ENCODE data around the gene DDC. TPM values are rescaled to one million over a fixed set of nuclear protein-coding genes. Genes with fewer than 3 reads are reported as not detected.

DDC gene
- total and polyA plus RNA-seq, 4 donors, result 27.2 to 74.9 (median 58.6) TPM

DNA sequence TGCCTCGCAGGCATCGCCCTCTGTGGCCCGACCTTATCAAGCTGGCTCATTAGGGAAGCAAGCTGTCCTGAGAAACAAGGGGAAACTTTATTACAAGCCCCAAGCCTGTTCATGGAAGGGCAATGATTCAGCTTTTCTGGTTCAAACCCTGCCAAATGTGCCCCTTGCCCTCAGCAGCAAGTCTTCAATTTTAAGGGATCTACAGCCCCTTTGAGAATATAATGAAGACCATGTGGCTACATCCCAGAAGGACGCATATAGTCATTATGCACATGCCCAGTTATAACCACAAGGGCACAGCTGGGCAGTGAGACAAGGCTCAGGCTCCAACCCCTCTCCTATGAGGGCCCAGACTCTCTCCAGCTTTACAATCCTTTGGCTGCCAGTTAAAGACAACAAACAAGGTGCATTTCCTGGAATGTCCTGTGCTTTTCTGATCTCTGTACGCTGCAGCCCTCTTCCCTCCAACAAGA is 56.7 kb downstream of the DDC start:
- WGBS, result 88% methylated on average over 5 of the region's 5 CpGs
- Histone ChIP-seq H3K36me3 (ENCODE audit: control insufficient read depth in 4 of 4, insufficient read depth in 3 of 4, low read depth in 1 of 4, low read length in 3 of 4) (no peaks in the 10 kb centered on the region), H3K27me3 (ENCODE audit: control insufficient read depth in 4 of 4, insufficient read depth in 4 of 4, low read length in 3 of 4) (no peaks in the 10 kb centered on the region)

DNA sequence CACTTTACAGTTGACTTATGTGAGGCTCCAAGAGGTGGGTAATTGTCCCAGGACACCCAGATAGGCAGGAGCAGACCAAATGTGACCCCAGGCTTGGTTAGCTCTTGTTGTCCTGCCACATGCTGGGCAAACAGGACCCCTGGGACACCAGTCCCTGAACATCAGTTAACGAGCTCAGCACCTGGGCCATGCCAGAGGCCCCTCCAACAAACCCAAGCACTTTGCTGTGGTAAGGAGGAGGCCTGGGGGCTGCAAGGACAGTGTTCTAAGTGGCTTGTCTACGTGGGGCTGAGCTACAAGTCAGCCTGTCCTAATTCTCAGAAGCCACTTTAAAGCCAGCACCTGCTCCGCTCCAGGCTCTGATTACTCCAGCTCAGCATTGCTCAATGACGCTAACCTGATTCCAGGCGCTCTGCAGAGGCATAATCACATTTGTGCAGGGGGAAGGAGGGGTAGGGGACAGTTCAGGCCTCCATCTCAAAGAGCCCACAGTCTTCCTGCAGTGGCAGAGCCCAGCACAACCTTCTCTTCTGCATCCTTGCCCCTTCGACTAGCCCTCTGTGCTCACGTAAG is 57.2 kb downstream of the DDC start:
- Histone ChIP-seq H3K4me3 (ENCODE audit: low read depth in 1 of 3, low read length in 3 of 3) (no peak overlapping the region), H3K36me3 (ENCODE audit: control insufficient read depth in 4 of 4, insufficient read depth in 3 of 4, low read depth in 1 of 4, low read length in 3 of 4) (no peaks in the 10 kb centered on the region), H3K4me1 (ENCODE audit: control insufficient read depth in 4 of 4, insufficient read depth in 4 of 4, low read length in 3 of 4) (no peaks in the 10 kb centered on the region), H3K27me3 (ENCODE audit: control insufficient read depth in 4 of 4, insufficient read depth in 4 of 4, low read length in 3 of 4) (no peaks in the 10 kb centered on the region), H3K9me3 (ENCODE audit: control insufficient read depth in 4 of 4, low read length in 3 of 4) (no peaks in the 10 kb centered on the region), H3K9ac (ENCODE audit: low read depth in 1 of 2, low read length in 2 of 2) (no peak overlapping the region), H3K27ac (ENCODE audit: low read depth in 1 of 2, low read length in 2 of 2) (no peak overlapping the region)
- WGBS, result 94% methylated on average over 7 of the region's 7 CpGs
- TF ChIP-seq NR2F2 (IDR thresholded peaks at IDR 0.05), result no peak
- no peak for TF ChIP-seq SP1 (IDR thresholded peaks at IDR 0.05)
- TF ChIP-seq, protein P1, sequence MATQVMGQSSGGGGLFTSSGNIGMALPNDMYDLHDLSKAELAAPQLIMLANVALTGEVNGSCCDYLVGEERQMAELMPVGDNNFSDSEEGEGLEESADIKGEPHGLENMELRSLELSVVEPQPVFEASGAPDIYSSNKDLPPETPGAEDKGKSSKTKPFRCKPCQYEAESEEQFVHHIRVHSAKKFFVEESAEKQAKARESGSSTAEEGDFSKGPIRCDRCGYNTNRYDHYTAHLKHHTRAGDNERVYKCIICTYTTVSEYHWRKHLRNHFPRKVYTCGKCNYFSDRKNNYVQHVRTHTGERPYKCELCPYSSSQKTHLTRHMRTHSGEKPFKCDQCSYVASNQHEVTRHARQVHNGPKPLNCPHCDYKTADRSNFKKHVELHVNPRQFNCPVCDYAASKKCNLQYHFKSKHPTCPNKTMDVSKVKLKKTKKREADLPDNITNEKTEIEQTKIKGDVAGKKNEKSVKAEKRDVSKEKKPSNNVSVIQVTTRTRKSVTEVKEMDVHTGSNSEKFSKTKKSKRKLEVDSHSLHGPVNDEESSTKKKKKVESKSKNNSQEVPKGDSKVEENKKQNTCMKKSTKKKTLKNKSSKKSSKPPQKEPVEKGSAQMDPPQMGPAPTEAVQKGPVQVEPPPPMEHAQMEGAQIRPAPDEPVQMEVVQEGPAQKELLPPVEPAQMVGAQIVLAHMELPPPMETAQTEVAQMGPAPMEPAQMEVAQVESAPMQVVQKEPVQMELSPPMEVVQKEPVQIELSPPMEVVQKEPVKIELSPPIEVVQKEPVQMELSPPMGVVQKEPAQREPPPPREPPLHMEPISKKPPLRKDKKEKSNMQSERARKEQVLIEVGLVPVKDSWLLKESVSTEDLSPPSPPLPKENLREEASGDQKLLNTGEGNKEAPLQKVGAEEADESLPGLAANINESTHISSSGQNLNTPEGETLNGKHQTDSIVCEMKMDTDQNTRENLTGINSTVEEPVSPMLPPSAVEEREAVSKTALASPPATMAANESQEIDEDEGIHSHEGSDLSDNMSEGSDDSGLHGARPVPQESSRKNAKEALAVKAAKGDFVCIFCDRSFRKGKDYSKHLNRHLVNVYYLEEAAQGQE (IDR thresholded peaks at IDR 0.05), result no peak
- TF ChIP-seq, protein P2, sequence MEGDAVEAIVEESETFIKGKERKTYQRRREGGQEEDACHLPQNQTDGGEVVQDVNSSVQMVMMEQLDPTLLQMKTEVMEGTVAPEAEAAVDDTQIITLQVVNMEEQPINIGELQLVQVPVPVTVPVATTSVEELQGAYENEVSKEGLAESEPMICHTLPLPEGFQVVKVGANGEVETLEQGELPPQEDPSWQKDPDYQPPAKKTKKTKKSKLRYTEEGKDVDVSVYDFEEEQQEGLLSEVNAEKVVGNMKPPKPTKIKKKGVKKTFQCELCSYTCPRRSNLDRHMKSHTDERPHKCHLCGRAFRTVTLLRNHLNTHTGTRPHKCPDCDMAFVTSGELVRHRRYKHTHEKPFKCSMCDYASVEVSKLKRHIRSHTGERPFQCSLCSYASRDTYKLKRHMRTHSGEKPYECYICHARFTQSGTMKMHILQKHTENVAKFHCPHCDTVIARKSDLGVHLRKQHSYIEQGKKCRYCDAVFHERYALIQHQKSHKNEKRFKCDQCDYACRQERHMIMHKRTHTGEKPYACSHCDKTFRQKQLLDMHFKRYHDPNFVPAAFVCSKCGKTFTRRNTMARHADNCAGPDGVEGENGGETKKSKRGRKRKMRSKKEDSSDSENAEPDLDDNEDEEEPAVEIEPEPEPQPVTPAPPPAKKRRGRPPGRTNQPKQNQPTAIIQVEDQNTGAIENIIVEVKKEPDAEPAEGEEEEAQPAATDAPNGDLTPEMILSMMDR (IDR thresholded peaks at IDR 0.05; ENCODE audit: low read depth, low read length, missing input control), result no peak
- TF ChIP-seq GABPA (IDR thresholded peaks at IDR 0.05 in 1 of 2, conservative IDR thresholded peaks at IDR 0.05 in 1 of 2), result no peak
- no peak for TF ChIP-seq FOXA1 (IDR thresholded peaks at IDR 0.05)
- TF ChIP-seq, protein P3, sequence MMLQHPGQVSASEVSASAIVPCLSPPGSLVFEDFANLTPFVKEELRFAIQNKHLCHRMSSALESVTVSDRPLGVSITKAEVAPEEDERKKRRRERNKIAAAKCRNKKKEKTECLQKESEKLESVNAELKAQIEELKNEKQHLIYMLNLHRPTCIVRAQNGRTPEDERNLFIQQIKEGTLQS (IDR thresholded peaks at IDR 0.05), result no peak
- TF ChIP-seq YY1 (IDR thresholded peaks at IDR 0.05), result no peak
- no peak for DNase-seq (ENCODE audit: low spot score)

More for the DNA sequence above, 56.7 kb downstream of the DDC start:
- Histone ChIP-seq H3K27ac (ENCODE audit: low read depth in 1 of 2, low read length in 2 of 2) (no peak overlapping the region), H3K9me3 (ENCODE audit: control insufficient read depth in 4 of 4, low read length in 3 of 4) (no peaks in the 10 kb centered on the region), H3K4me1 (ENCODE audit: control insufficient read depth in 4 of 4, insufficient read depth in 4 of 4, low read length in 3 of 4) (no peaks in the 10 kb centered on the region), H3K4me3 (ENCODE audit: low read depth in 1 of 3, low read length in 3 of 3) (no peak overlapping the region), H3K9ac (ENCODE audit: low read depth in 1 of 2, low read length in 2 of 2) (no peak overlapping the region)
- DNase-seq (ENCODE audit: low spot score), result no peak
- TF ChIP-seq JUND (IDR thresholded peaks at IDR 0.05), result no peak
- TF ChIP-seq HNF4A (conservative IDR thresholded peaks at IDR 0.05), result no peak
- TF ChIP-seq HNF4G (IDR thresholded peaks at IDR 0.05), result no peak
- no peak for TF ChIP-seq FOXA1 (IDR thresholded peaks at IDR 0.05)
- TF ChIP-seq, protein P4, sequence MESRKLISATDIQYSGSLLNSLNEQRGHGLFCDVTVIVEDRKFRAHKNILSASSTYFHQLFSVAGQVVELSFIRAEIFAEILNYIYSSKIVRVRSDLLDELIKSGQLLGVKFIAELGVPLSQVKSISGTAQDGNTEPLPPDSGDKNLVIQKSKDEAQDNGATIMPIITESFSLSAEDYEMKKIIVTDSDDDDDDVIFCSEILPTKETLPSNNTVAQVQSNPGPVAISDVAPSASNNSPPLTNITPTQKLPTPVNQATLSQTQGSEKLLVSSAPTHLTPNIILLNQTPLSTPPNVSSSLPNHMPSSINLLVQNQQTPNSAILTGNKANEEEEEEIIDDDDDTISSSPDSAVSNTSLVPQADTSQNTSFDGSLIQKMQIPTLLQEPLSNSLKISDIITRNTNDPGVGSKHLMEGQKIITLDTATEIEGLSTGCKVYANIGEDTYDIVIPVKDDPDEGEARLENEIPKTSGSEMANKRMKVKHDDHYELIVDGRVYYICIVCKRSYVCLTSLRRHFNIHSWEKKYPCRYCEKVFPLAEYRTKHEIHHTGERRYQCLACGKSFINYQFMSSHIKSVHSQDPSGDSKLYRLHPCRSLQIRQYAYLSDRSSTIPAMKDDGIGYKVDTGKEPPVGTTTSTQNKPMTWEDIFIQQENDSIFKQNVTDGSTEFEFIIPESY (IDR thresholded peaks at IDR 0.05), result no peak
- TF ChIP-seq, protein P3 (IDR thresholded peaks at IDR 0.05), result no peak
- no peak for TF ChIP-seq EGR1 (IDR thresholded peaks at IDR 0.05; ENCODE audit: low read depth in 2 of 2)
- TF ChIP-seq RAD21 (IDR thresholded peaks at IDR 0.05), result no peak
- TF ChIP-seq GABPA (IDR thresholded peaks at IDR 0.05 in 1 of 2, conservative IDR thresholded peaks at IDR 0.05 in 1 of 2), result no peak
- TF ChIP-seq TAF1 (conservative IDR thresholded peaks at IDR 0.05), result no peak
- TF ChIP-seq SP1 (IDR thresholded peaks at IDR 0.05), result no peak
- TF ChIP-seq FOXA2 (IDR thresholded peaks at IDR 0.05), result no peak
- no peak for TF ChIP-seq RXRA (IDR thresholded peaks at IDR 0.05)
- TF ChIP-seq, protein P5, sequence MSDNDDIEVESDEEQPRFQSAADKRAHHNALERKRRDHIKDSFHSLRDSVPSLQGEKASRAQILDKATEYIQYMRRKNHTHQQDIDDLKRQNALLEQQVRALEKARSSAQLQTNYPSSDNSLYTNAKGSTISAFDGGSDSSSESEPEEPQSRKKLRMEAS (IDR thresholded peaks at IDR 0.05), result no peak
